ENCODE data around the gene MISP3.
"Not testable (repeated sequence)": the region's sequence is repeated elsewhere in the genome, so short reads cannot be mapped to it uniquely, and the experiment has no call there.

- TF ChIP-seq, protein P1, sequence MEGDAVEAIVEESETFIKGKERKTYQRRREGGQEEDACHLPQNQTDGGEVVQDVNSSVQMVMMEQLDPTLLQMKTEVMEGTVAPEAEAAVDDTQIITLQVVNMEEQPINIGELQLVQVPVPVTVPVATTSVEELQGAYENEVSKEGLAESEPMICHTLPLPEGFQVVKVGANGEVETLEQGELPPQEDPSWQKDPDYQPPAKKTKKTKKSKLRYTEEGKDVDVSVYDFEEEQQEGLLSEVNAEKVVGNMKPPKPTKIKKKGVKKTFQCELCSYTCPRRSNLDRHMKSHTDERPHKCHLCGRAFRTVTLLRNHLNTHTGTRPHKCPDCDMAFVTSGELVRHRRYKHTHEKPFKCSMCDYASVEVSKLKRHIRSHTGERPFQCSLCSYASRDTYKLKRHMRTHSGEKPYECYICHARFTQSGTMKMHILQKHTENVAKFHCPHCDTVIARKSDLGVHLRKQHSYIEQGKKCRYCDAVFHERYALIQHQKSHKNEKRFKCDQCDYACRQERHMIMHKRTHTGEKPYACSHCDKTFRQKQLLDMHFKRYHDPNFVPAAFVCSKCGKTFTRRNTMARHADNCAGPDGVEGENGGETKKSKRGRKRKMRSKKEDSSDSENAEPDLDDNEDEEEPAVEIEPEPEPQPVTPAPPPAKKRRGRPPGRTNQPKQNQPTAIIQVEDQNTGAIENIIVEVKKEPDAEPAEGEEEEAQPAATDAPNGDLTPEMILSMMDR (IDR thresholded peaks at IDR 0.05; ENCODE audit: insufficient read depth, low read depth, low read length), result not testable (repeated sequence)
- TF ChIP-seq EZH2 (IDR thresholded peaks at IDR 0.05; ENCODE audit: insufficient read depth, low read length), result not testable (repeated sequence)
Observed at GRCh38 chr19:14050961-14051360, 21.6 kb upstream of the MISP3 start.
